ENCODE results near the gene FBXL16.
"Not testable (repeated sequence)": the region's sequence is repeated elsewhere in the genome, so short reads cannot be mapped to it uniquely, and the experiment has no call there.

The FBXL16 gene

DNA sequence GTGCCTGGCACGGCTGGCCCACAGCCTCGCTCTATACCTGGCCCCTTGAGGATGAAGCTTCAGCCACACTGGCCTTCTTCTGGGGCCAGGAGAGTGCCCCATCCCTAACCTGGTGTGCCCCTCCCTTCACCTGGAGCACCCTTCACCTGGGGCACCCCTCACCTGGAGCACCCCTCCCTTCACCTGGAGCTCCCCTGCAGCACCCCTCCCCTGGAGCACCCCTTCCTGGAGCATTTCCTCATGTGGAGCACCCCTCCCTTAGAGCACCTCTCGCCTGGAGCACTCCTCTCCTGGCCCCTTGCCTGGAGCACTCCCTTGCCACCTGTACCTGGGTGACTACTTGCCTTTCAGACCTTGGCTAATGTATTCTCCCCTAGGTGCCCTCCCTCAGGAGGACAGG, 2.4 kb upstream of the FBXL16 start:
- DNase-seq = no peak

DNA sequence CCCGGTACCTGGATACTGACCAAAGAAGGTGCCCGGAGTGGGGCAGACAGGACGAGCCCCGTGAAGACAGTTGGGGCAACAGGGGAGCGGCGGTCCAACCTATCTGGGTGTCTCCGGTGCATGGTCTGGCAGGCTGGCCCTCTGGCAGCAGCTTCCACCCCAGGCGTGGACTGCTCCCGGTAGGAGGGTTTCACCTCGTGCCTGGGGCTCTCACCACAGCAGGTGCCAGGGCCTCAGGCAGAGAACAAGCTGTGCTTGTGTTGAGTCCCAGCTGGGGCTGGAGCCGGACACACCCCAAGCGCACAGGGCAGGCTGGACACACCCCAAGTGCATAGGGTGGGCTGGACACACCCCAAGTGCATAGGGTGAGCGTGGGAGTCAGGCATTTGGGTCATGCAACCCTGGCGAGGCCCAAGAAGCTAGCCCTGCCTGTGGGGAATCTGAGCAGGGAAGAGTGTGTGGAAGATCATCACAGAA, 1.5 kb upstream of the FBXL16 start:
- no peak for DNase-seq

DNA sequence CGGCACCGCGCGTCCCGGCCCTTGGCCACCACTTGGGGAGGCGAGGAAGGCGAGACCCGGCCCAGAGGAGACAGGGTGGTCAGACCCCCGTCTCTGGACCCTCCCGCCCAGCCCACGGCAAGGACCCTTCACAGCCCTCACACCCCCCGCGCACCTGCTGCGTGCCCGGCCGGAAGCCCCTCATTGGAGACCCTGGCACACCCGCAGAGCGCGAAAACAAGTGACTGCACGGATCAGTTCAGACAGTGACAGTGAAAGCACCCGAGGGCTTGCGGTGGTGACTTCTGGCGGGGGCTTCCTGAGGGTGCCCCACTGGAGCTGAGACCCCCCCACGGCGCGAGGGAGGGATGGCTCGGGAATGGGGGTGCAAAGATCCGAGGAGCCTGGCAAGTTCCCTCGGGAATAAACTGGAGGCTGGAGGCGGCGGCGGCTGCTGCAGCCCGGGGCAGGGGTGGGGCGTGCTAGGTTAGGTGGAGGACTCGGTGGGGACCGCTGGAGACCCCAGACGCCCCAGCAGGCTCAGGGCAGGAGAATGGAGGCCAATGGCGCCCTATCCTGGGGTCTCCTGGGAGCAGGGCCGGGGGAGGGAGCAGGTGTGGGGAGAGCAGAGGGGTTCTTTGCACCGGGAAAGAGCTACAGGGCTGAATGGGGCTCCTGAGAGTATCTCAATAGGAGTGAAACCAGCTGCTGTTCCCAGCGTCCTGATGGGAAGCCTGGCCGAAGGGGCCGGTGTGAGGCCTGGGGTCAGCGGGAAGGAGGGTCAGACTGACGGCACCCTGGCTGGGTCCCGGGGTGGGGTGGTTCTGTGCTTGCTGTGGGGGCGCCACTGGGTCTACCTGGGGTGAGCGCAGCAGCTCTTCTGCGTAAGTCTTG, 824 bp upstream of the FBXL16 start:
- no peak for DNase-seq

DNA sequence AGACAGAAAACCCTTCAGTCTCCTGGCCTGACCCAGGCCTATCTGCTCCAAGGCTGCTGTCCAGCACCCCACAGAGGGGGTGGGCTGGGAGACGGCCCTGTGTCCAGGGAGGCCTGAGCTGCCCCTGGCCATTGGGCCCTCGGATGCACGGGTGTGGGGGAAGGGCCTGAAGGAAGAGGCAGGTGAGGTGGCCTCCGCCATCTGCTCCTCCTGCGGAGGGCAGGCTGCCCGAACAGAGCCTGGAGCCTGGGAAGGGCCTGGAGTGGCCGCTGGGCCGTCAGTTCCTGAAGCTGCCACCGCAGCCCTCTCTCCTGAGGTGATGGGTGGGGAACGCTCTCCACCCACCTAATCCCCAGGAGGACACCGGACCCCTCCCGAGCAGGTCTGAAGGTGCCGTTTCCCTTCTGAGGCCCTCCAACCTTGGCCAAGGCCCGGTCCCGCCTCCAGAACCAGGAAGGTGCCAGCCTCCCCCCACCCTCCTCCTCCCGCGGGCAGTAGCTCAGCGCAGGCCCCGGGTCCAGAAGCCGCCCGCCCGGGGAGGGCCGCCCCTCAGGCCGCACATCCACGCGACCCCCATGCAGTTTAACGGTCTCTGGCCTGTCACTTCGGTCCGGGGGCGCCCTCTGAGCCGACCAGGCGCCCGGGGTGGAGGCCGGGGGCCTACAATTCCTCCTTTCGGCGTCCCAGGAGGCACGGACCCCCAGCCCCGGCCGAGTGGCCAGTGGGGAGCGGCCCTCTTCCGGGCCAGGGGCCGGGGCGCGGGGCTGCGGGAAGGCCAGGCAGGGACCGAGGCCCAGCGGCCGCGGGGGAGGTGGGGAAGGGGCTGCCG, 835 bp downstream of the FBXL16 start:
- no peak for DNase-seq

DNA sequence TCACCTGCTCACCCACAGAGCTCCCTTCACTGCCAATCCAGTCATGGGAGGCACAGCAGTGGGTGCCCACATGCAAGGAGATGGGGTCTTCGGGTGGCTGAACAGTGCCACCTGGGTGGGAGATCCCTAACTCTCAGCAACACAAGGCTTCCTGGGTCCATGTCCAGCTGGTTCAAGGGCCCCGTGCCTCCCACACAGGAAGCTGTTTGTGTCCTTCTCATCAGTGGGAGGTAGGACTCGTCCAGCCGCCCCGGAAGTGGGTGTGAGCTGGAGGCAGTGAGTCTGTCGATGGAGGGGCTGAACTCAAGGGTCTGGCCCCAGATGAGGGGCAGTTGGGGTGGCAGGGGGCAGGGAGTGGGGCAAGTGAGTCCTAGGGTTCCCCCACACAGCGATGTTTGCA, 1.6 kb downstream of the FBXL16 start:
- no peak for DNase-seq

DNA sequence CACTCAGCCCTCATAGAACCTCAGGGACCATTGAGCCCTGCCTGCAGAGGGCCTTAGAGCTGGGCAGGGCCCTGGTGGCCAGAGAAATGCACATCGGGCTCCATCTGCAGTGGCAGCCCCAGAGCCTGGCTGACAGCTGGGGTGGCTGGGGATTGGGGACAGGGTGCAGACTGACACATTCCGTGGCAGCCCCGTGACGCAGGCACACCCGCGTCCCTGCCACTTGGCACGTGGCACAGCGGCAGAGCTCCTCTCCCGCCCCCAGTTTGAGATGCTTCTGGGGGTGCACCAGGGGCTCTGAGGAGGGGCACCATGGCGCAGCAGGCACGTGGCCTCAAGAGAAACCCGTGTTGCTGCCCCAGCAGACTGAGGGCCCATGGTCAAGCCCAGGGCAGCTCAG, 2.2 kb downstream of the FBXL16 start:
- no peak for DNase-seq

DNA sequence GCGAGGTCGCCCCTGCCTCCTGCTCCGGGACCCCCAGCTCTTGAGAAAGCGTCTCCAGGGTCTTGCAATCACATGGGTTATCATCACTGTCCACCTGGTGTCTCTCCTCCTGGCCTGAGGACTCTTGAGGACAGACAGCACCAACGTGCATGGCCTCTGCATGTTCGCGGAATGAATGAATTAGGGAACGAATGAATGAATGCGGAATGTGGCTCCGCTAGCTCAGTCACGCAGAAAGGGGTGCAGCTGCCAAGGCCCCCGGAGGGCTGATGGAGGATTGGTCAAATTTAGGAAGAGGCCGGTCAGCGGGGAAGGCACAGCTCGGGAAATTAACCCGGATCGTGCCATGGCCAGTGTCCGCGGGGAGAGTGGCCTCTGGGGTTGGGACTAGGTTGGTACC, 3.3 kb downstream of the FBXL16 start:
- no peak for DNase-seq

DNA sequence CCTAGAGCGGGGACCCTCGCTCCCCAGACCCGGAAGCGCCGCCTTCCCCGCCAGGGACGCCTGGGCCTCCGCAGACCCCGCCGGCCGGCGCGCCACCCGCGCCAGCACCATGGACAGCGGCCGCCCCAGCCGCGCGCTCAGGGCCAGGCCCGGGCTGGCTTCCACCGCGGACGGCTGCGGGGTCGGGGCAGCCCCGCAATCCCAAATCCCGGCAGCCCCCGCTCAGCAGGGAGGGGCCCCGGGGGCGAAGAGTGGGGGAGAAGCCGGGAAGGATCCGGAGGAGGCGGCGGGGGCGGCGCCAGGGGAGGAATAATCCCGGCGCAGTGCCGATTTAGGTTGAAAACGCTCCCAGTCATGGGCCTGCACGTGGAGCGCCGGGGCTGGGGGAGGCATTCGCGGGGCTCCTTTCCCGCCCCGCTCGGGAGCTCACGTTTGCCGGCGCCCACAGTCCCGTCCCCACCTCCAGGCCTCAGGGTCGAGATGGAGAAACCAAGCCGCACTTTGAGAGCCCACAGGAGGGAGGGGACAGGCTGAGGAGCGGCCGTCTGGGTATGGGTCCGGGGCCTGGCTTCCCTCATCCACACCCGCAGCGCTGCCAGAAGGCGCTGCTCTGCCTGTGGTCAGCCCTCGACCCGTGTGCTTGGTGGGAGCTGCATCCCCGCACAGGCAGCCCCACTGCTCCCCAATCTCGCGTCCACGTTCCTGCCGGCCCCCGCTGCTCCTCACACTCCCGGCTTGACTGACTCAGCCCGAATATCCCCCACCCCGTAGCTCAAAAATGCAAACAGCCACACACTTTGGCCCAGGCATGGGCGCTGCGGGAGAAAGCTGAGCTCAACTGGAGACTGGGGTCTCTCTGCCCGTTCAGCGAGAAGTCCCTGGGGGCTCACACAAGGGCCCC, 4.7 kb downstream of the FBXL16 start:
- no peak for DNase-seq

DNA sequence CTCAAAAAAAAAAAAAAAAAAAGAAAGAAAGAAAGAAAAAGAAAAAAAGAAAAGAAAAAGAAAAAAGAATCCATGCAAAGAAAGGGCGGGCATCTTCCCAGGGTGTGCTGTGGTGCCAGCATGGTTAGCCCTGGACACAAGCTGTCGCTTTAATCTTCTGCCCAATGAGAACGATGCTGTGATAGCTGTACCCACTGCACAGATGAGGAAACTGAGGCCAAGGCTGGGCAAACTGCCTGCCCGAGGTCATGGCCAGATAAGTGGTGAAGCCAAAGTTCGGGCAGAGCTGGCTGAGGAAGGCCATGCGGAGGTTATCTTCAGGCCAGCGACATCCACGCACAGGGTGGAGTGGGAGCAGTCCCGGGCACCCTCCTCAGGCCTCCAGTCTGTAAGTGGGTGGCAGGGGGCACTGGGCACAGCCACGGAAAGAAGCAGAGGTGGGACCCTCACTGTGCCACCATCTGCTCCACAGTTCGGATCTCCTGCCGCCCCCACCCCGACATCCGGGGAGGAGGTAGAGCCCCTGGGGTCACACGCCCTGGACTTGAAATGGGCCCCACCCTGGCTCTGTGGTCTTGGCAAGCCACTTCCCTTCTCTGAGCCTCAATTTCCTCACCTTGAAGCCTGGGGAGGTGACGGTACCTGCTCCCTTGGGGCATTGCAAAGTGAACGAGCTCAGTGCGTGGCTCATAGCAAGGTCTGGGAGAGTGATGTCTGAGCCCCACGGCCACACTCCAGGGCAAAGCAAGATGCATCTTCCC, 6.5 kb downstream of the FBXL16 start:
- DNase-seq = no peak

DNA sequence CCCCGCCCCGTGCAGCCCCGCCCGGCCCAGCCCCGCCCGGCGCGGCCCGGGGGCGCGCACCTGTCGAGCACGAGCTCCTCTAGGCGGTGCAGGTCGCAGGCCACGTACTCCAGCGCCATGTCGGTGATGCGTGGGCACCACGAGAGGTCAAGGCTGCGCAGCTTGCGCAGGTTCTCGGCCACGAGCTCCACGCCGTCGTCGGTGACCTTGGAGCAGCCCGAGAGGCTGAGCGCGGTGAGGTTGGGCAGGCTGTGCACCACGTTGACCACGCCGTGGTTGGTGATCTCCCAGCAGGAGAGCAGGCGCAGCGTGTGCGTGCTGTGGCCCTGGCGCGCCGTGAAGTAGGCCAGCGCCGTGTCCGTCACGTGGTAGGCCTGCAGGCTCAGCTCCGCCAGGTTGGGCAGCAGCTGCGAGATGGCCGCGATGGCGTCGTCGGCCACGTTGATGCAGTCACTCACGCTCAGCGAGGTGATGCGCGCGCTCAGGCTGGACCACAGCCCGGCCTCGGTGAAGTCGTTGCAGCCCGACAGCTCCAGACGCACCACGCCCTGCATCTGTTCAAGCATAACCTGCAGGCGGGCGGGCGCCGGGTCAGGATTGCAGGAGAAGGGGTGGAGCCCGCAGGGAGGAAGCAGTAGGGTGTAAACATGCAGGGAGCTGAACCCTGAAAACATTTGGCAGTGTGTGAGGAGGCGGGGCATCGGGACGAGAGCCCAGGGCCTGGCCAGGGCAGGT, 10.1 kb downstream of the FBXL16 start:
- DNase-seq = no peak

DNA sequence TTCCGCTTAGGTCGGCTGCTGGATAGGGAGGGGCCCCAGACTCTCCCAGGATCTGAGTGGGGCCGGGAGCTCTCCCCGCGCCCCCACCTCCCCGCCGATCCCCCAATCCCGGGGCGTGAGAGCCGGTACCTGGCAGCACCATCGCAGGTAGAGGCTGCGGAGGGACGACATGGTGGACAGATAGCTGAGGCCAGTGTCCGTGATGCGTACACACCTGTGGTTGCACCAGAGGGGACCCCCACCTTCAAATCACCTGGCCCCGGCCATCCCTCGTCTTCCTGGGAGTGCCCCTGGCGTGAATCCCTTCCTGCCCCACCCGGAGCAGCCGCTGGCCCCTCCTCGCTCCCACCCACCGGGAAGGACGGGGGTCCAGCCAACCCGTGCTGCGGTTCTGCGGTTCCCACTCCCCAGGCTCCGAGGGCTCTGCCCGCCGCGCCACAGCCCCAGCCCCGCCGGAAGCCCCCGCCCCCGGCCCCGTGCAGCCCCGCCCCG, 10.7 kb downstream of the FBXL16 start:
- DNase-seq = no peak

DNA sequence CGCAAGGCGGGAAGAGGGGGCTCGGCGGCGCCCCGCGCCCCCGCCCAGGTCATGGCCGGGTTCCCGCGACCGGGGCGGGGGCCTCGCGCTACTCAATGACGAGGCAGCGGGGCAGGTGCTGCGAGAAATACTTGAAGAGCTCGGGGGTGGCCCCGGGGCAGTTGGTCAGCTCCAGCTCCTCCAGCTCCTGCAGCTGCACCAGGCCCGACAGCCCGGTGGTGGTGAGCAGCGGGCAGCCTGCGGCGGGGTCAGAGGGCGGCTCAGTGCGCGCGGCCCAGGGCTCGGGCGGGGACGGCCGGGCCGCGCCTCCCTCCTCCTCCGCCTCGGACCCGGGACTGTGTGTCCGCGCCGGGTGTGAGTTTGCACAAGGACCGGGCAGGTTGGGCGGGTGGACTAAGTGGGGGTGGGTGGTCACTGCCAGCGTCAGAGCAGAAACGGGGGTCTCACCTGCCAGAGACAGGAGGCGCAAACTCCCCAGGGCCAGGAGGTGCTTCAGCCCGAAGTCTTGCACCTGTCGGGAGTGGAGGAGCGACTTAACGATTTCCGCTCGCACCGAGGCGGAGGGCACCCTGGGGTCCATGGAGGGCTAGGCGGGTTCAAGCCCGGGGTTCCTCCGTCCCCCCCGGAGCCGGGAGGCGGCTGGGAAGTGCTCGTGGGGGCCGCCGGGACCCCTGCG, 11.3 kb downstream of the FBXL16 start:
- no peak for DNase-seq

DNA sequence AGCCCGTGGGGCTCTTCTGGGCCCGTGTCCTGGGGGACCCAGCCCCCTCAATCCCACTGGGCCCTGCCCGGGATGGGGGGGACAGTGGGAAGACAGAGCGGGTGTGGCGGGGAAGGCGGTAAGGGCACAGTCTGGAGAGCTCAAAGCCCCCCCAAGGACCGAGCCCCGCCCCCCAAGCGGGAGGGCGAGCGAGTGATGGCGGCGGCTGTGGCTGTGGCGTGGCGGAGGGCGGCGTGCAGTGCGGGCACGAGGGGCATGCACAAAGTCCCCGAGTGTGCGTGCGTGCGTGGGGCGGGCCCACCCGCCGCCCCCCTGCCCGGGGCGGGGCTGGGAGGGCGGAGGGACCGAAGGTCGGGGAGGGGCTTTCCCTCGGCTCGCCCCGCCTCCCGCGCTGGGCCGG, 11.8 kb downstream of the FBXL16 start:
- DNase-seq = no peak

DNA sequence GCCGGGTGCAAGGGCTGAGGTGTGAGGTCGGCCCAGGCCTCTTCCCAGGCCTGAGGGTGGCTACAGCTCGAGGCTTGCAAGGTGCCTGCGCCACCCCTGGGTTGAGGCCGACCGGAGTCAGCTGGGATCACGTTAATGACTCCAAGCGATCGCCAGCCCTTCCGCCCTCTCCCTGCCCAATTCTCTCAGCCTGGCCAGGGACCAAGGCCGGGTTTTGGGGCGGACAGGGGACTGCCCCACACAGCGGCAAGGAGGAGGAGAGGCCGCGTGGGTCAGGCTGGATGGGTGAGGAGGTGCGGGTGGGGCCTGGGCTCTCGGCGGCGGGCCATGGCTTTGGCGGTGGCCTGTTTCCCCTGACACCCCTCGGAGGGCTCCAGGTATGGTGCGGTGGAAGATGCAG, 12.2 kb downstream of the FBXL16 start:
- no peak for DNase-seq

DNA sequence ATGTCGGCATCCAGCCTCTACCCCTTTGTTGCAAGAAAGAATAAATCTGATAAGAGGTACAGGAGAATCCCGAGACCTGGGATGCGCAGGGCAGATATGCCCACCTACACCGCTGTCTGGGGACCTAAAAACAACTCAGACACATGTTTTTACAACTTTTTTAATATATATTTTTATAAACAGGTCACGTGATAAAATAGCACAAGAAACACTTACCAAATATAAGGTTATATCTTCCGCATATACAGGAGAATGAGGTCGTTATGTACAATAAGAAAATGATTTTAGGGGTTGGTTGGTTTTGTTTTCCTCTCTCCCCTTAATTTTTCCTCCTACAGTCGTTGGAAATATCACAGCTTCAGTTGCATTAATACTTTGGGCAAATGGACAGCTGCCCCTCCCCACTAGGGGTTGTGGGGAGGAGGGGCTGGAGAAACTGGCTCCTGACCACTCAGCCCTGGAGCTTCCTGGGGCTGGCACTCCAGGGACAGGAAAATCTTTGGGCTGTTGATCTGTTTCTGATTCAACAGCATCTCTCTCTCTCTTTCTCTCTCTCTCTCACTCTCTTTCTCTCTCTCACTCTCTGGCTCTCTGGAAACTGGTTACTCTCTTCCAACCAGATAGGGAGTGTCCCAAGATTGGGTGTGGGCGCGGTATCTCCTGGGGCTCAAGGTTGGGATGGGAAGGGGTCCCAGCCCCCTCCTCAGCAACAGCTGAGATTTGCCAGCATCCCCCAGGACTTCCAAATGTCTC, 13.1 kb downstream of the FBXL16 start:
- no peak for DNase-seq

DNA sequence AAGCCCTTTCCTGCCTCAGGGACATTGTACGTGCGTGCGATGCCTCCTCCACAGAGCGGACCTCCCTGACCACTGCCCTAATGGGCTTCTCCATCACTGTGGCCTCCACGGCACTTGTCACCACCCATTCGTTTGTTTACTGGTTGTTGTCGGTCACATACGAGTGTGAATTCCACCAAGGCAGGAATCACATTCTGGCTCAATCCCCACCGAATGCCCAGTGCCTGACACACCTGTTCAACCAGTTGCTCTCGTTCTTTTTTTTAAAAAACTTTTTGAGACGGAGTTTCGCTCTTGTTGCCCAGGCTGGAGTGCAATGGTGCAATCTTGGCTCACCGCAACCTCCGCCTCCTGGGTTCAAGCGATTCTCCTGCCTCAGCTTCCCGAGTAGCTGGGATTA, 14.4 kb downstream of the FBXL16 start:
- DNase-seq = not testable (repeated sequence)

DNA sequence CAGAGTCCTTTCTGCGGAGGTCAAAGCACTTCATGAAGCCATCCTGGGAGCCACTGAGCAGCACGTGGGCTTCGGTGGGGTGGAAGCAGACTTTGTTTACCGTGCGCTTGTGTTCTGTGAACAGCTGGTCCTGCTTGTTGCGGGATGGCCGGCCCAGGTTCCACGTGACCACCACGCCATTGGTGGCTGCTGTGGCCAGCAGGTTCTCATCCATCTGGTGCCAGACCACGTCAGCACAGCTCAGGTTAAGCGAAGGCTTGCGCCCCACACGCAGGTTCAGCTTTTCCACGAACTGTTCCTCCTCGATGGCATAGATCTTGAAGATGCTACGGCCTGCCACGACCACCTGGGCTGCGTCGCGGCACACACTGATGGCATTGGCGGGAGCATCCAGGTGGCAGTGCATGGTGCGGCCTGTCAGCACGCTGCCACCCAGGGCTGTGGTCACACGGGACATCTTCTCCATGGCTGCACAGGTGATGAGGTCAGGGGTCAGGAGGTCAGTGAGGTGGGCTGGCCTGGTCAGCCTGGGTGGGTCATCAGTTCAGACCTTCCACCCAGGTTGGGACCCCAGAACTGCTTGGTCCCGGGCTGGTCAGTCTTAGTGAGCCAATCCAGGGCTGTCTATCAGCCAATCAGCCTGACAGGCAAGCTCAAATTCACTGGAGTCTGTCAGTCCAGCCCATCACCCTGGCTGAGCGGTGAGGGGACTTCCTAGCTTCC, 16.3 kb downstream of the FBXL16 start:
- DNase-seq = no peak

DNA sequence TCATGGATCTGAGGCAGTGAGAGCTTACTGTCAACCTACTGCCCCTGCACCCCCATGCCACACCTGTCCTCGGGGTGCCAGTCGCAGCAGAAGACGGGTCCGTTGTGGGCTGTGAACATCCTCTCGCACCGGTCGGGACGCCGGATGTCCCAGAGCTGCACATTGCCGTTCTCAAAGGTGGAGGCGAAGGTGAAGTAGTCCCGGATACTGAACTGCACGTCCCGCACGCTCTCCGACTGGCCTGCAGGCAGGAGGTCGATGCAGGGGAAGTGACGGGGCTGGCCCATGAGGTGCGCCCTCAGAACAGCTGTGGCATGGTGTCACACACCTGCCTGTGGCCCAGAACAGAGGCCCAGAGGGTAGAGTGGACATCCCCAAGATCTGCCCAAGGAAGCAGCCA, 18.1 kb downstream of the FBXL16 start:
- no peak for DNase-seq
